Left ventricle myocardium superior (tissue), 1 donor: Measurements from ENCODE around the gene NRIP1. TPM values are rescaled to one million over a fixed set of nuclear protein-coding genes. Genes with fewer than 3 reads are reported as not detected.

Experiments
- ATAC-seq: fragments of 200-7000 bp; cut with Tn5 transposase; one replicate; pipeline ENCODE4 v1.9.1; 2020; ENCODE audit warnings: mild to moderate bottlenecking, moderate library complexity
- DNase-seq: peaks from one replicate; pipeline ENCODE4 v3.0.0-alpha.2; 2020
- intact Hi-C: fragments of 100-400 bp; cut with micrococcal nuclease; formaldehyde crosslinking; loops from one replicate; pipeline ENCODE4 v1.11.0; 2022
- long read RNA-seq: library from polyadenylated mRNA; unstranded; transcript quantifications from one replicate; pipeline ENCODE4 v2.0.0, GENCODE V29; 2021
- total RNA-seq: library from RNA; stranded (reverse); fragmentation: NEBNext Ultra II Directional; extraction: Animal tissue kit (Norgen Biotek cat#: 25700); gene quantifications from one replicate; pipeline ENCODE4 v1.2.1, GENCODE V29; 2021
- donor health status: DM: no; HTN: yes; CAD: no; lungs with severe emphysema.

NRIP1 gene
- total RNA-seq: 18.1 TPM
- long read RNA-seq, full-length matches to known transcripts: 4 of 9 reads
- long read RNA-seq, partial matches to known transcripts: 0 of 9 reads
- long read RNA-seq, other reads (novel, unspliced or antisense): 5 of 9 reads

GRCh38 chr21:15064576-15065391 lies at the start of gene NRIP1:
TSS of gene NRIP1 (minus strand) at chr21:15065000. CDS start at chr21:14968192, 96,808 bp downstream.
- intact Hi-C loops: loop anchor here (10.0 kb wide), 3 partner anchors 60 to 420 kb away; no protein-coding TSS in a partner anchor
- peak; percentile 94 for ATAC-seq

GRCh38 chr21:15112858-15113257 lies 48.1 kb upstream of the NRIP1 start:
- intact Hi-C loops: no loop called here
- DNase-seq (no peak), ATAC-seq (no peak)

More at GRCh38 chr21:15064576-15065391, at the start of gene NRIP1:
- DNase-seq: peak; percentile 95

- ATAC-seq (no peak), DNase-seq (no peak)
- intact Hi-C loops: no loop called here
Observed at GRCh38 chr21:15108801-15109200, 44.0 kb upstream of the NRIP1 start.

- DNase-seq (no peak), ATAC-seq (no peak)
- intact Hi-C loops: no loop called here
Observed at GRCh38 chr21:15104470-15104869, 39.7 kb upstream of the NRIP1 start.

- ATAC-seq: no peak
- intact Hi-C loops: no loop called here
Observed at GRCh38 chr21:15098908-15099307, 34.1 kb upstream of the NRIP1 start.

GRCh38 chr21:15098181-15098580 lies 33.4 kb upstream of the NRIP1 start:
- ATAC-seq: no peak
- intact Hi-C loops: no loop called here

More at GRCh38 chr21:15098908-15099307, 34.1 kb upstream of the NRIP1 start:
- DNase-seq: no peak

GRCh38 chr21:15097580-15097979 lies 32.8 kb upstream of the NRIP1 start:
- intact Hi-C loops: no loop called here
- ATAC-seq (no peak), DNase-seq (no peak)

More at GRCh38 chr21:15098181-15098580, 33.4 kb upstream of the NRIP1 start:
- DNase-seq: no peak

- ATAC-seq (no peak), DNase-seq (no peak)
- intact Hi-C loops: no loop called here
Observed at GRCh38 chr21:15096146-15096545, 31.3 kb upstream of the NRIP1 start.

- no peak for ATAC-seq
- intact Hi-C loops: no loop called here
- DNase-seq: no peak
Observed at GRCh38 chr21:15095326-15095725, 30.5 kb upstream of the NRIP1 start.

GRCh38 chr21:15094706-15095105 lies 29.9 kb upstream of the NRIP1 start:
- intact Hi-C loops: no loop called here
- ATAC-seq (no peak), DNase-seq (no peak)

GRCh38 chr21:15093216-15093615 lies 28.4 kb upstream of the NRIP1 start:
- ATAC-seq: no peak
- intact Hi-C loops: no loop called here
- no peak for DNase-seq

- DNase-seq (no peak), ATAC-seq (no peak)
- intact Hi-C loops: no loop called here
Observed at GRCh38 chr21:15092745-15093144, 27.9 kb upstream of the NRIP1 start.

- ATAC-seq (no peak), DNase-seq (no peak)
- intact Hi-C loops: no loop called here
Observed at GRCh38 chr21:15090390-15090789, 25.6 kb upstream of the NRIP1 start.

GRCh38 chr21:15088488-15088887 lies 23.7 kb upstream of the NRIP1 start:
- intact Hi-C loops: no loop called here
- ATAC-seq: no peak
- DNase-seq: no peak

GRCh38 chr21:15084668-15085067 lies 19.9 kb upstream of the NRIP1 start:
- intact Hi-C loops: no loop called here
- no peak for DNase-seq
- ATAC-seq: no peak

GRCh38 chr21:15080526-15080925 lies 15.7 kb upstream of the NRIP1 start:
- intact Hi-C loops: no loop called here

GRCh38 chr21:15079269-15079668 lies 14.5 kb upstream of the NRIP1 start:
- DNase-seq: no peak
- no peak for ATAC-seq
- intact Hi-C loops: no loop called here

More at GRCh38 chr21:15080526-15080925, 15.7 kb upstream of the NRIP1 start:
- ATAC-seq (no peak), DNase-seq (no peak)

GRCh38 chr21:15078180-15078579 lies 13.4 kb upstream of the NRIP1 start:
- DNase-seq (no peak), ATAC-seq (no peak)
- intact Hi-C loops: no loop called here

GRCh38 chr21:15077529-15078145 lies 12.8 kb upstream of the NRIP1 start:
- DNase-seq (no peak), ATAC-seq (no peak)
- intact Hi-C loops: no loop called here

GRCh38 chr21:15076730-15077129 lies 11.9 kb upstream of the NRIP1 start:
- no peak for ATAC-seq

More at GRCh38 chr21:15076730-15077129, 11.9 kb upstream of the NRIP1 start:
- intact Hi-C loops: no loop called here
- DNase-seq: no peak
